Hepatocyte (in vitro differentiated cells): ENCODE results near the gene LIPF. TPM values are rescaled to one million over a fixed set of nuclear protein-coding genes. Genes with fewer than 3 reads are reported as not detected.

ENCODE experiments used
- DNase-seq: peaks from one replicate; pipeline ENCODE4 v3.0.0-alpha.2; 2016; ENCODE audit warnings: low spot score
- H2AFZ ChIP-seq: fragments of 200-600 bp; sonication (generic); 2 replicates; pipeline ENCODE4 v1.6.0; 2016; ENCODE audit warnings: antibody characterized with exemption, mild to moderate bottlenecking
- H3K27ac ChIP-seq: fragments of 200-600 bp; sonication (generic); 2 replicates; pipeline ENCODE4 v1.5.1; 2016; ENCODE audit warnings: mild to moderate bottlenecking
- H3K27me3 ChIP-seq: fragments of 200-600 bp; sonication (generic); 2 replicates; pipeline ENCODE4 v1.6.1; 2016
- H3K36me3 ChIP-seq: fragments of 200-600 bp; sonication (generic); replicated peaks from 2 replicates; pipeline ENCODE4 v1.5.1; 2016; ENCODE audit warnings: low read depth; ENCODE audit not compliant: insufficient read depth
- H3K4me1 ChIP-seq: fragments of 200-600 bp; sonication (generic); 2 replicates; pipeline ENCODE4 v1.5.1; 2016; ENCODE audit warnings: mild to moderate bottlenecking, moderate library complexity; ENCODE audit not compliant: insufficient read depth
- H3K4me2 ChIP-seq: fragments of 200-600 bp; sonication (generic); 2 replicates; pipeline ENCODE4 v1.6.0; 2016
- H3K4me3 ChIP-seq: fragments of 200-600 bp; sonication (generic); 2 replicates; pipeline ENCODE4 v1.5.1; 2016; ENCODE audit warnings: mild to moderate bottlenecking
- H3K79me2 ChIP-seq: fragments of 200-600 bp; sonication (generic); 2 replicates; pipeline ENCODE4 v1.6.0; 2017; ENCODE audit warnings: mild to moderate bottlenecking
- H3K9me2 ChIP-seq: fragments of 200-600 bp; sonication (generic); replicated peaks from 2 replicates; pipeline ENCODE4 v1.6.0; 2017; ENCODE audit warnings: mild to moderate bottlenecking; ENCODE audit not compliant: insufficient read depth
- H3K9me3 ChIP-seq: fragments of 200-600 bp; sonication (generic); 2 replicates; pipeline ENCODE4 v1.5.1; 2016; ENCODE audit warnings: low read depth, mild to moderate bottlenecking
- H4K20me1 ChIP-seq: fragments of 200-600 bp; sonication (generic); 2 replicates; pipeline ENCODE4 v1.6.0; 2016; ENCODE audit warnings: mild to moderate bottlenecking; ENCODE audit not compliant: insufficient read depth, poor library complexity, severe bottlenecking
- CTCF ChIP-seq: fragments of 200-600 bp; sonication (generic); IDR thresholded peaks from 2 replicates; pipeline ENCODE4 v1.5.1; 2016; ENCODE audit warnings: antibody characterized with exemption, mild to moderate bottlenecking; ENCODE audit not compliant: poor library complexity
- EZH2 ChIP-seq: fragments of 200-600 bp; sonication (generic); IDR thresholded peaks from 2 replicates; pipeline ENCODE4 v1.6.1; 2016; ENCODE audit warnings: antibody characterized with exemption, mild to moderate bottlenecking, borderline replicate concordance
- EZH2phosphoT487 ChIP-seq: fragments of 200-600 bp; sonication (generic); IDR thresholded peaks from one replicate; pipeline ENCODE4 v1.6.1; 2018; ENCODE audit warnings: antibody characterized with exemption, mild to moderate bottlenecking, low read depth, moderate library complexity; ENCODE audit not compliant: unreplicated experiment, severe bottlenecking
- WGBS: methylation state at CpG from one replicate; pipeline ENCODE4 v1.1.6; 2016; ENCODE audit warnings: low lambda C conversion rate; ENCODE audit errors: missing lambda C conversion rate; 5-methylcytosine and 5-hydroxymethylcytosine counted together
- polyA plus RNA-seq: library from polyadenylated mRNA; unstranded; fragments of >200 nt; fragmentation: Nextera tagmentation; extraction: Ambion mirVana; gene quantifications from 2 replicates; pipeline ENCODE4 v1.2.1, GENCODE V29; 2016
- total RNA-seq: library from RNA; depleted of rRNA; stranded (reverse); fragments of >200 nt; gene quantifications from 2 replicates; pipeline ENCODE4 v1.2.3, GENCODE V29; 2014

Gene LIPF
- total and polyA plus RNA-seq, 2 experiments from 2014 or later: 1.1 TPM; not detected in 1

- Histone ChIP-seq H3K4me3 (no peak overlapping the region), H3K4me2 (no peak overlapping the region), H3K9me3 (no peaks in the 10 kb centered on the region), H3K27ac (no peak overlapping the region), H3K27me3 (no peaks in the 10 kb centered on the region), H4K20me1 (no peaks in the 10 kb centered on the region), H2AFZ (no peak overlapping the region), H3K9me2 (no peaks in the 10 kb centered on the region), H3K4me1 (no peaks in the 10 kb centered on the region), H3K79me2 (no peaks in the 10 kb centered on the region), H3K36me3 (no peaks in the 10 kb centered on the region)
- DNase-seq: peak; percentile 19
- TF ChIP-seq EZH2 (no peak), CTCF (peak; percentile 78), EZH2phosphoT487 (no peak)
Measured at GRCh38 chr10:88687853-88688467, 23.7 kb downstream of the LIPF start.

GRCh38 chr10:88689366-88689765, 25.1 kb downstream of the LIPF start:
- TF ChIP-seq EZH2 (no peak), EZH2phosphoT487 (no peak), CTCF (no peak)
- 91% methylated on average over 6 of the region's 6 CpGs for WGBS
- Histone ChIP-seq H3K79me2 (no peaks in the 10 kb centered on the region), H4K20me1 (no peaks in the 10 kb centered on the region), H3K9me3 (no peaks in the 10 kb centered on the region), H2AFZ (no peak overlapping the region), H3K4me2 (no peak overlapping the region), H3K4me1 (no peaks in the 10 kb centered on the region), H3K27me3 (no peaks in the 10 kb centered on the region), H3K9me2 (no peaks in the 10 kb centered on the region), H3K4me3 (no peak overlapping the region), H3K36me3 (no peaks in the 10 kb centered on the region), H3K27ac (no peak overlapping the region)
- no peak for DNase-seq

GRCh38 chr10:88693392-88694020, 29.3 kb downstream of the LIPF start:
- Histone ChIP-seq H3K4me2 (no peak overlapping the region), H3K36me3 (no peaks in the 10 kb centered on the region), H3K9me2 (no peaks in the 10 kb centered on the region), H2AFZ (peak overlapping the region; percentile 14), H3K4me1 (no peaks in the 10 kb centered on the region), H4K20me1 (no peaks in the 10 kb centered on the region), H3K9me3 (no peaks in the 10 kb centered on the region), H3K79me2 (no peaks in the 10 kb centered on the region), H3K27me3 (no peaks in the 10 kb centered on the region), H3K27ac (no peak overlapping the region), H3K4me3 (no peak overlapping the region)
- TF ChIP-seq EZH2phosphoT487 (no peak), CTCF (peak; percentile 14)
- WGBS: 58% methylated on average over 4 of the region's 4 CpGs
- DNase-seq: no peak
